SK-N-SH (cell line): ENCODE results near the gene PKNOX2. TPM values are rescaled to one million over a fixed set of nuclear protein-coding genes. Genes with fewer than 3 reads are reported as not detected.

Source experiments
- CTCF ChIA-PET: fragments of 300-600, 350-600 bp; formaldehyde crosslinking; extraction: SDS; loops from one replicate; lab custom pipeline; 2021; lab: Yijun Ruan, JAX
- POLR2A ChIA-PET: fragments of 350-600 bp; sonication (Branson Sonifier 250); formaldehyde crosslinking; extraction: SDS; loops from one replicate; lab custom pipeline; 2020; ENCODE audit warnings: antibody characterized with exemption, inconsistent platforms; lab: Yijun Ruan, JAX
- DNase-seq: peaks from one replicate; pipeline ENCODE4 v3.0.0; 2012
- H2AFZ ChIP-seq: fragments of 200-600 bp; sonication (generic); 2 replicates; pipeline ENCODE4 v1.8.1; 2016; ENCODE audit warnings: antibody characterized with exemption, mild to moderate bottlenecking, low read depth
- H3F3A ChIP-seq: fragments of 200-600 bp; sonication (generic); replicated peaks from 2 replicates; pipeline ENCODE3; 2016; ENCODE audit warnings: antibody characterized with exemption, mild to moderate bottlenecking; ENCODE audit not compliant: insufficient read depth
- H3K27ac ChIP-seq, 2 experiments: fragments of 200-500 bp in 1 of 2; fragments of 200-600 bp in 1 of 2; sonication (Bioruptor generic) in 1 of 2; sonication (generic), shearing (Covaris generic) in 1 of 2; 2 replicates each; pipeline versions ENCODE4 v1.5.1 to v1.6.1; 2014 to 2016; ENCODE audit warnings: low read depth in 2 of 2, inconsistent platforms in 1 of 2, low read length in 1 of 2, mild to moderate bottlenecking in 1 of 2, mixed read lengths in 1 of 2
- H3K27me3 ChIP-seq: fragments of 200-600 bp; sonication (generic), shearing (Covaris generic); 2 replicates; pipeline ENCODE4 v1.6.1; 2016; ENCODE audit warnings: mixed run types; ENCODE audit not compliant: insufficient read depth
- H3K36me3 ChIP-seq, 2 experiments: fragments of 200-500 bp in 1 of 2; fragments of 200-600 bp in 1 of 2; sonication (Bioruptor generic) in 1 of 2; sonication (generic) in 1 of 2; replicated peaks in 1 of 2; 2 replicates each; pipeline versions ENCODE3 to v1.5.1; 2014 to 2016; ENCODE audit warnings: low read length in 1 of 2, mild to moderate bottlenecking in 1 of 2; ENCODE audit not compliant: insufficient read depth in 2 of 2, control insufficient read depth in 1 of 2
- H3K4me1 ChIP-seq, 2 experiments: fragments of 200-500 bp in 1 of 2; fragments of 200-600 bp in 1 of 2; sonication (Bioruptor generic) in 1 of 2; sonication (generic), shearing (Covaris generic) in 1 of 2; 2 replicates each; pipeline versions ENCODE4 v1.5.1 to v1.6.1; 2014 to 2016; ENCODE audit warnings: low read depth in 1 of 2, low read length in 1 of 2, mixed run types in 1 of 2; ENCODE audit not compliant: insufficient read depth in 2 of 2, control insufficient read depth in 1 of 2
- H3K4me2 ChIP-seq: fragments of 200-600 bp; sonication (generic), shearing (Covaris generic); 2 replicates; pipeline ENCODE4 v1.6.1; 2017; ENCODE audit warnings: mixed run types
- H3K4me3 ChIP-seq, 2 experiments: fragments of 200-500 bp in 1 of 2; fragments of 200-600 bp in 1 of 2; sonication (Bioruptor generic) in 1 of 2; sonication (generic), shearing (Covaris generic) in 1 of 2; 2 replicates each; pipeline versions ENCODE4 v1.5.1 to v1.8.1; 2014 to 2016; ENCODE audit warnings: low read depth in 2 of 2, inconsistent platforms in 1 of 2, low read length in 1 of 2, mild to moderate bottlenecking in 1 of 2, mixed read lengths in 1 of 2, moderate library complexity in 1 of 2
- H3K79me2 ChIP-seq: fragments of 200-600 bp; sonication (generic); 2 replicates; pipeline ENCODE4 v1.8.1; 2017; ENCODE audit warnings: mild to moderate bottlenecking; ENCODE audit not compliant: insufficient read depth
- H3K9ac ChIP-seq: fragments of 200-600 bp; sonication (generic); 2 replicates; pipeline ENCODE4 v1.6.1; 2017; ENCODE audit warnings: mixed run types
- H3K9me2 ChIP-seq: fragments of 200-600 bp; sonication (generic); 2 replicates; pipeline ENCODE4 v1.6.1; 2017; ENCODE audit warnings: mixed run types
- H3K9me3 ChIP-seq: fragments of 200-600 bp; sonication (generic); 2 replicates; pipeline ENCODE4 v1.6.1; 2017; ENCODE audit warnings: mixed run types, mild to moderate bottlenecking, moderate library complexity
- H4K20me1 ChIP-seq: fragments of 200-600 bp; sonication (generic); 2 replicates; pipeline ENCODE4 v1.6.1; 2017; ENCODE audit warnings: mild to moderate bottlenecking, mixed run types; ENCODE audit not compliant: insufficient read depth
- CHD2 ChIP-seq: fragments of 150-350 bp; IDR thresholded peaks from 2 replicates; pipeline ENCODE4 v1.6.1; 2018; ENCODE audit warnings: low read length; ENCODE audit not compliant: partially characterized antibody
- FOSL2 ChIP-seq: IDR thresholded peaks from 2 replicates; pipeline ENCODE4 v1.4.0; 2012; ENCODE audit warnings: low read depth, mild to moderate bottlenecking, moderate library complexity, borderline replicate concordance
- FOXJ3 ChIP-seq: sonication (generic); formaldehyde crosslinking; IDR thresholded peaks from 2 replicates; pipeline ENCODE4 v1.5.1; 2020; ENCODE audit warnings: mild to moderate bottlenecking, missing genetic modification reagents
- GABPA ChIP-seq: IDR thresholded peaks from 2 replicates; pipeline ENCODE4 v1.4.0; 2012; ENCODE audit warnings: low read depth, mild to moderate bottlenecking
- NFIC ChIP-seq: IDR thresholded peaks from 2 replicates; pipeline ENCODE4 v1.4.0; 2012; ENCODE audit warnings: borderline replicate concordance
- NRF1 ChIP-seq: IDR thresholded peaks from 2 replicates; pipeline ENCODE4 v1.6.1; 2012; ENCODE audit warnings: low read depth, mild to moderate bottlenecking, low read length
- POLR2AphosphoS5 ChIP-seq: IDR thresholded peaks from 2 replicates; pipeline ENCODE4 v1.6.1; 2012; ENCODE audit warnings: low read depth, low read length
- RAD21 ChIP-seq: IDR thresholded peaks from 2 replicates; pipeline ENCODE4 v1.6.1; 2012; ENCODE audit warnings: mild to moderate bottlenecking, low read length
- RCOR1 ChIP-seq: fragments of 150-350 bp; IDR thresholded peaks from 2 replicates; pipeline ENCODE4 v1.6.1; 2017; ENCODE audit warnings: antibody characterized with exemption, low read length
- SIN3A ChIP-seq: IDR thresholded peaks from 2 replicates; pipeline ENCODE4 v1.6.1; 2012; ENCODE audit warnings: low read depth, mild to moderate bottlenecking, low read length, moderate library complexity, borderline replicate concordance
- TCF12 ChIP-seq: IDR thresholded peaks from 2 replicates; pipeline ENCODE4 v1.4.0; 2012
- TEAD4 ChIP-seq: IDR thresholded peaks from 2 replicates; pipeline ENCODE4 v1.4.0; 2012; ENCODE audit warnings: mild to moderate bottlenecking, borderline replicate concordance; ENCODE audit not compliant: insufficient read depth
- WGBS: methylation state at CpG from one replicate; pipeline ENCODE4 v1.1.6; 2017; ENCODE audit warnings: low lambda C conversion rate; 5-methylcytosine and 5-hydroxymethylcytosine counted together
- polyA plus RNA-seq, 3 experiments: library from polyadenylated mRNA; depleted of rRNA; stranded (reverse); fragments of >200 nt; gene quantifications; 2 replicates each; pipeline ENCODE4 v1.2.3, GENCODE V29; 2012
- TF ChIP-seq, protein P1 (sequence below): IDR thresholded peaks from 2 replicates; pipeline ENCODE4; 2012
- TF ChIP-seq, protein P2 (sequence below): fragments of 200-600 bp; sonication (generic); IDR thresholded peaks from 2 replicates; pipeline ENCODE4 v1.6.1; 2017; ENCODE audit warnings: antibody characterized with exemption, mild to moderate bottlenecking, moderate library complexity
- TF ChIP-seq, protein P3 (sequence below): fragments of 150-350 bp; IDR thresholded peaks from 2 replicates; pipeline ENCODE4 v1.6.1; 2016; ENCODE audit warnings: mild to moderate bottlenecking, low read depth, low read length

Gene PKNOX2
- polyA plus RNA-seq, 1 of the 3 experiments (the other 2 are of a cell fraction), result 0.02 TPM

DNA sequence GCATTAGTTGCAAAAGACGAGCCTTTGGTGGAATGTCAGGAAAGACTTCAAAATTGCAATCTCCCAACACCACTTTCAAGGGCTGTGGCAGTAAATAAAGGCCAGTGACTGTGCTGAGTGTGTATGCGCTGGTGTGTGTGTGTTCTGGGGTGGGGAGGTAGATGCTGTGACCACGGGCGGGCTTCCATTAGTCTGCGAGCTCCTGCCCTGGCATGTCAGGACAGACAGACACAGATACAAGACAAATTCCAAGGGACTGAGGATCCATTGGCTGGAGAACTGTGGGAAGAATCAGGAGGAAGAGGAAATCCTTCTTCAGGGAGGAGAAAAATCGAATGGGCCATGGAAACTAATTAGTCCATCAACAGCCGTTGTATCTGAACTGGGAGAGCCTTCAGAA is 248.0 kb downstream of the PKNOX2 start:
- ChIA-PET CTCF (interaction anchor here (0.7 to 2.9 kb wide), 5 partner anchors 8 to 271 kb away, joined by 3 to 21 read pairs (median 4); no protein-coding TSS in a partner anchor), POLR2A (no interaction called here)
- H3K27ac ChIP-seq, result no peak overlapping the region
- no peak overlapping the region for H3K4me3 ChIP-seq
- no peak overlapping the region for H3K9ac ChIP-seq
- no peaks in the 10 kb centered on the region for H3K9me3 ChIP-seq
- no peaks in the 10 kb centered on the region for H3K79me2 ChIP-seq
- DNase-seq, result no peak
- no peaks in the 10 kb centered on the region for H4K20me1 ChIP-seq
- no peak for TF ChIP-seq NFIC
- no peak for TF ChIP-seq FOXJ3 (CRISPR knock-in tag)
- no peaks in the 10 kb centered on the region for H3F3A ChIP-seq
- H3K36me3 ChIP-seq, result no peaks in the 10 kb centered on the region
- peaks cover 9% of the 10 kb centered on the region; the same call in 1 of the 2 replicates for H3K27me3 ChIP-seq
- H2AFZ ChIP-seq, result no peak overlapping the region
- 59% methylated on average over 7 of the region's 7 CpGs for WGBS
- peaks cover 0 to 3% of the 10 kb centered on the region in 2 experiments; a peak in 1 of 4 replicates for H3K4me1 ChIP-seq
- no peaks in the 10 kb centered on the region for H3K9me2 ChIP-seq
- no peak overlapping the region for H3K4me2 ChIP-seq

DNA sequence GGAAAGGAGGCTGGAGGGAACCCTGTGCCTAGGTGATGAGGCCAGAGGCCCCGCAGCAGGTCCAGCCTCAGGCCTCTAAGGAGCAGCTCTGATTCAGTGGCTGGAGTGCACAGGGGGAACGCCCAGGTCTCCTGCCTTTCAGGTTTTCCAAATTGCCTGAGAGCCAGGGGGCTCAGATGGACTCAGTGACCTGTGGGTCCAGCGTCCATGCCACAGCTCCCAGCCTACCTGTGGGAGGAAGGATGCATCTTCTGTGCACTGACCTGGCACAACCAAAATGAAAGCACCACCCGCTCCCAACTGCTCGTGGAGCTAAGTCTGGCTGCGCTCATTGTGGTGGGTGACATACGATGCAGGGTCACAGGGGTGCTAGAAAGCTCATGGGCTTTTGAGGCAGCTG is 248.7 kb downstream of the PKNOX2 start:
- H3K9ac ChIP-seq, result no peak overlapping the region
- no peaks in the 10 kb centered on the region for H3K79me2 ChIP-seq
- H3K9me2 ChIP-seq, result no peaks in the 10 kb centered on the region
- no peaks in the 10 kb centered on the region for H3K36me3 ChIP-seq
- ChIA-PET CTCF (interaction anchor here (0.8 to 2.9 kb wide), 8 partner anchors 8 to 322 kb away, joined by 3 to 21 read pairs (median 5); no protein-coding TSS in a partner anchor), POLR2A (no interaction called here)
- H2AFZ ChIP-seq, result no peak overlapping the region
- 36% methylated on average over 3 of the region's 7 CpGs for WGBS
- no peak overlapping the region for H3K4me3 ChIP-seq
- peaks cover 1% of the 10 kb centered on the region; the same call in 1 of the 2 replicates for H3K27me3 ChIP-seq
- TF ChIP-seq POLR2AphosphoS5 (no peak), FOSL2 (no peak), TEAD4 (no peak)
- TF ChIP-seq, protein P1, sequence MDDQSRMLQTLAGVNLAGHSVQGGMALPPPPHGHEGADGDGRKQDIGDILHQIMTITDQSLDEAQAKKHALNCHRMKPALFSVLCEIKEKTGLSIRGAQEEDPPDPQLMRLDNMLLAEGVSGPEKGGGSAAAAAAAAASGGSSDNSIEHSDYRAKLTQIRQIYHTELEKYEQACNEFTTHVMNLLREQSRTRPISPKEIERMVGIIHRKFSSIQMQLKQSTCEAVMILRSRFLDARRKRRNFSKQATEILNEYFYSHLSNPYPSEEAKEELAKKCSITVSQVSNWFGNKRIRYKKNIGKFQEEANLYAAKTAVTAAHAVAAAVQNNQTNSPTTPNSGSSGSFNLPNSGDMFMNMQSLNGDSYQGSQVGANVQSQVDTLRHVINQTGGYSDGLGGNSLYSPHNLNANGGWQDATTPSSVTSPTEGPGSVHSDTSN, result no peak
- TF ChIP-seq, protein P2, sequence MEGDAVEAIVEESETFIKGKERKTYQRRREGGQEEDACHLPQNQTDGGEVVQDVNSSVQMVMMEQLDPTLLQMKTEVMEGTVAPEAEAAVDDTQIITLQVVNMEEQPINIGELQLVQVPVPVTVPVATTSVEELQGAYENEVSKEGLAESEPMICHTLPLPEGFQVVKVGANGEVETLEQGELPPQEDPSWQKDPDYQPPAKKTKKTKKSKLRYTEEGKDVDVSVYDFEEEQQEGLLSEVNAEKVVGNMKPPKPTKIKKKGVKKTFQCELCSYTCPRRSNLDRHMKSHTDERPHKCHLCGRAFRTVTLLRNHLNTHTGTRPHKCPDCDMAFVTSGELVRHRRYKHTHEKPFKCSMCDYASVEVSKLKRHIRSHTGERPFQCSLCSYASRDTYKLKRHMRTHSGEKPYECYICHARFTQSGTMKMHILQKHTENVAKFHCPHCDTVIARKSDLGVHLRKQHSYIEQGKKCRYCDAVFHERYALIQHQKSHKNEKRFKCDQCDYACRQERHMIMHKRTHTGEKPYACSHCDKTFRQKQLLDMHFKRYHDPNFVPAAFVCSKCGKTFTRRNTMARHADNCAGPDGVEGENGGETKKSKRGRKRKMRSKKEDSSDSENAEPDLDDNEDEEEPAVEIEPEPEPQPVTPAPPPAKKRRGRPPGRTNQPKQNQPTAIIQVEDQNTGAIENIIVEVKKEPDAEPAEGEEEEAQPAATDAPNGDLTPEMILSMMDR, result no peak
- H3F3A ChIP-seq, result no peaks in the 10 kb centered on the region
- H3K4me2 ChIP-seq, result no peak overlapping the region
- H4K20me1 ChIP-seq, result no peaks in the 10 kb centered on the region
- no peak overlapping the region for H3K27ac ChIP-seq
- DNase-seq, result no peak
- peaks cover 0 to 3% of the 10 kb centered on the region in 2 experiments; a peak in 1 of 4 replicates for H3K4me1 ChIP-seq
- no peaks in the 10 kb centered on the region for H3K9me3 ChIP-seq

DNA sequence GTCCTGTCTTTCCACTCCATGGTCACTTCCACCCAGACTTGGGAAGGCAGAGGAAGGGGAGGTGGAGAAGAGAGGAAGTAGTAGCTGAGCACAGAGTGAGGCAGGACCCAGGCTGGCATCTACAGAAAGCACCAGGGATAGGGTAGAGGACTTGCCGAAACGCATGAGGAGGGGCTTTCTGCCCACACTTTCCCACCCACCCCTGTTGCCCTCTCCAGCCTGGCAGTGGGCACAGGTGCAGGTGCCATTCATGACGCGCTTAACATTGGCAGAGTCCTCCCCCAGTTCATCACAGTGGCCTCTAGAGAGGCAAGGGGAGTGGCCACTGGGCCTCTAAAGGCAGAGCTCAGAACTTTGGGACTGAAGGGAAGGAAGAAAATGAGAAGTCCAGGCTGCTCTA is 249.6 kb downstream of the PKNOX2 start:
- no peak overlapping the region for H2AFZ ChIP-seq
- H3K4me3 ChIP-seq, result no peak overlapping the region
- no peak overlapping the region for H3K27ac ChIP-seq
- DNase-seq, result no peak
- H3K4me1 ChIP-seq, result peaks cover 0 to 3% of the 10 kb centered on the region in 2 experiments; a peak in 1 of 4 replicates
- 60% methylated on average over 2 of the region's 4 CpGs for WGBS
- H3F3A ChIP-seq, result no peaks in the 10 kb centered on the region
- POLR2A ChIA-PET, result no interaction called here
- no peaks in the 10 kb centered on the region for H3K9me2 ChIP-seq
- no peaks in the 10 kb centered on the region for H3K9me3 ChIP-seq
- CTCF ChIA-PET, result interaction anchor here (0.7 to 2.9 kb wide), 9 partner anchors 9 to 538 kb away, joined by 3 to 21 read pairs (median 4); no protein-coding TSS in a partner anchor
- no peaks in the 10 kb centered on the region for H3K36me3 ChIP-seq
- no peak overlapping the region for H3K9ac ChIP-seq
- H4K20me1 ChIP-seq, result no peaks in the 10 kb centered on the region
- H3K4me2 ChIP-seq, result no peak overlapping the region
- H3K27me3 ChIP-seq, result no peaks in the 10 kb centered on the region; the same call in 1 of the 2 replicates
- no peaks in the 10 kb centered on the region for H3K79me2 ChIP-seq
- TF ChIP-seq, protein P3, sequence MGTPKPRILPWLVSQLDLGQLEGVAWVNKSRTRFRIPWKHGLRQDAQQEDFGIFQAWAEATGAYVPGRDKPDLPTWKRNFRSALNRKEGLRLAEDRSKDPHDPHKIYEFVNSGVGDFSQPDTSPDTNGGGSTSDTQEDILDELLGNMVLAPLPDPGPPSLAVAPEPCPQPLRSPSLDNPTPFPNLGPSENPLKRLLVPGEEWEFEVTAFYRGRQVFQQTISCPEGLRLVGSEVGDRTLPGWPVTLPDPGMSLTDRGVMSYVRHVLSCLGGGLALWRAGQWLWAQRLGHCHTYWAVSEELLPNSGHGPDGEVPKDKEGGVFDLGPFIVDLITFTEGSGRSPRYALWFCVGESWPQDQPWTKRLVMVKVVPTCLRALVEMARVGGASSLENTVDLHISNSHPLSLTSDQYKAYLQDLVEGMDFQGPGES, result no peak
- no peak for TF ChIP-seq CHD2
- TF ChIP-seq TCF12, result no peak
- TF ChIP-seq NRF1, result no peak
- no peak for TF ChIP-seq SIN3A
- no peak for TF ChIP-seq POLR2AphosphoS5
- no peak for TF ChIP-seq GABPA
- no peak for TF ChIP-seq RCOR1
- TF ChIP-seq, protein P2, result no peak
- TF ChIP-seq RAD21, result no peak
